OCI-LY7 (cell line): ENCODE results near the gene CTR9.

Source experiments
- EZH2phosphoT487 ChIP-seq: fragments of 200-600 bp; sonication (generic); IDR thresholded peaks from 2 replicates; pipeline ENCODE4 v1.6.1; 2018; ENCODE audit warnings: low read depth, borderline replicate concordance, mild to moderate bottlenecking, mixed run types, antibody characterized with exemption, low read length, moderate library complexity, mixed read lengths
- TF ChIP-seq, protein P1 (sequence below): fragments of 200-600 bp; sonication (generic); conservative IDR thresholded peaks from 2 replicates; pipeline ENCODE4 v1.5.1; 2014; ENCODE audit warnings: mild to moderate bottlenecking, antibody characterized with exemption, low read length, moderate library complexity, mixed read lengths

GRCh38 chr11:10784232-10785145, 33.4 kb downstream of the CTR9 start:
- TF ChIP-seq, protein P1, sequence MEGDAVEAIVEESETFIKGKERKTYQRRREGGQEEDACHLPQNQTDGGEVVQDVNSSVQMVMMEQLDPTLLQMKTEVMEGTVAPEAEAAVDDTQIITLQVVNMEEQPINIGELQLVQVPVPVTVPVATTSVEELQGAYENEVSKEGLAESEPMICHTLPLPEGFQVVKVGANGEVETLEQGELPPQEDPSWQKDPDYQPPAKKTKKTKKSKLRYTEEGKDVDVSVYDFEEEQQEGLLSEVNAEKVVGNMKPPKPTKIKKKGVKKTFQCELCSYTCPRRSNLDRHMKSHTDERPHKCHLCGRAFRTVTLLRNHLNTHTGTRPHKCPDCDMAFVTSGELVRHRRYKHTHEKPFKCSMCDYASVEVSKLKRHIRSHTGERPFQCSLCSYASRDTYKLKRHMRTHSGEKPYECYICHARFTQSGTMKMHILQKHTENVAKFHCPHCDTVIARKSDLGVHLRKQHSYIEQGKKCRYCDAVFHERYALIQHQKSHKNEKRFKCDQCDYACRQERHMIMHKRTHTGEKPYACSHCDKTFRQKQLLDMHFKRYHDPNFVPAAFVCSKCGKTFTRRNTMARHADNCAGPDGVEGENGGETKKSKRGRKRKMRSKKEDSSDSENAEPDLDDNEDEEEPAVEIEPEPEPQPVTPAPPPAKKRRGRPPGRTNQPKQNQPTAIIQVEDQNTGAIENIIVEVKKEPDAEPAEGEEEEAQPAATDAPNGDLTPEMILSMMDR = no peak
- TF ChIP-seq EZH2phosphoT487 = no peak
